PC-3 (cell line): ENCODE measurements around the gene PARK7.
"Not testable (repeated sequence)": the region's sequence is repeated elsewhere in the genome, so short reads cannot be mapped to it uniquely, and the experiment has no call there.

Experiments used
- CTCF ChIP-seq: fragments of 300-600 bp; sonication (generic); conservative IDR thresholded peaks from 2 replicates; pipeline ENCODE4 v1.5.1; 2017; ENCODE audit warnings: antibody characterized with exemption, low read depth, mild to moderate bottlenecking, low read length
- EZH2 ChIP-seq: fragments of 300-600 bp; sonication (generic); IDR thresholded peaks from one replicate; pipeline ENCODE4 v1.6.1; 2017; ENCODE audit warnings: antibody characterized with exemption, mild to moderate bottlenecking, low read length; ENCODE audit not compliant: unreplicated experiment

GRCh38 chr1:7963378-7963730 lies 1.8 kb downstream of the PARK7 start:
- not testable (repeated sequence) for TF ChIP-seq CTCF, EZH2
